GM13976 (cell line): ENCODE results near the gene KRTAP15-1.

Experiments
- DNase-seq: peaks from one replicate; pipeline ENCODE4 v3.0.0; 2012; ENCODE audit warnings: low spot score
- in situ Hi-C: fragments of 300-500 bp; cut with MboI; formaldehyde crosslinking; loops from one replicate; pipeline ENCODE4 v1.12.0; 2022; ENCODE audit warnings: low sequenced_read_pairs, mixed read lengths, inconsistent platforms; ENCODE audit not compliant: unreplicated experiment
- TF ChIP-seq, protein P1 (sequence below): IDR thresholded peaks from 2 replicates; pipeline ENCODE4 v1.5.1; 2012; ENCODE audit warnings: borderline replicate concordance, mild to moderate bottlenecking; ENCODE audit not compliant: insufficient read depth; ENCODE audit errors: extremely low read depth, missing control alignments, control extremely low read depth

The KRTAP15-1 gene

DNA sequence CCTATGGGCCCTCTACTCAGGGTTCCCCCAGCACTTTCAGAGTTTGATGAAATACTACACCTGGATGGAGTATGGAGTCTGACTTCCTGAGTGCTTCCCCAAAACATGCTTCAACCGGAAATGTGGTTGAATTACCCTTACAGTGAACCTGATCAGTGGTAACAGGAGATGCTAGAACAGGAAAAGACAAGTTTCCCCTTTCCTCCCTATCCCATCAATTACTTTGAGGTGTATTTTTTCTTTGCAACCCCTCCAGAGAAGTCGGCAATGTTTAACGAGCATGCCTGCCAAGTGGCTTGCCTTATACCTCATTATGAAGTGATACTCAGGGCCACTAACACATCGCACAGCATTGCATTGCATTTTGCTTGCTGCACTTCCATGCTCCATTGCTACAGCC, 7.0 kb downstream of the KRTAP15-1 start:
- DNase-seq, result no peak
- TF ChIP-seq, protein P1, sequence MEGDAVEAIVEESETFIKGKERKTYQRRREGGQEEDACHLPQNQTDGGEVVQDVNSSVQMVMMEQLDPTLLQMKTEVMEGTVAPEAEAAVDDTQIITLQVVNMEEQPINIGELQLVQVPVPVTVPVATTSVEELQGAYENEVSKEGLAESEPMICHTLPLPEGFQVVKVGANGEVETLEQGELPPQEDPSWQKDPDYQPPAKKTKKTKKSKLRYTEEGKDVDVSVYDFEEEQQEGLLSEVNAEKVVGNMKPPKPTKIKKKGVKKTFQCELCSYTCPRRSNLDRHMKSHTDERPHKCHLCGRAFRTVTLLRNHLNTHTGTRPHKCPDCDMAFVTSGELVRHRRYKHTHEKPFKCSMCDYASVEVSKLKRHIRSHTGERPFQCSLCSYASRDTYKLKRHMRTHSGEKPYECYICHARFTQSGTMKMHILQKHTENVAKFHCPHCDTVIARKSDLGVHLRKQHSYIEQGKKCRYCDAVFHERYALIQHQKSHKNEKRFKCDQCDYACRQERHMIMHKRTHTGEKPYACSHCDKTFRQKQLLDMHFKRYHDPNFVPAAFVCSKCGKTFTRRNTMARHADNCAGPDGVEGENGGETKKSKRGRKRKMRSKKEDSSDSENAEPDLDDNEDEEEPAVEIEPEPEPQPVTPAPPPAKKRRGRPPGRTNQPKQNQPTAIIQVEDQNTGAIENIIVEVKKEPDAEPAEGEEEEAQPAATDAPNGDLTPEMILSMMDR, result no peak
- in situ Hi-C loops, result loop anchor here (25.0 kb wide), 1 partner anchor 90 kb away; the partner anchor contains the start of gene KRTAP19-6

DNA sequence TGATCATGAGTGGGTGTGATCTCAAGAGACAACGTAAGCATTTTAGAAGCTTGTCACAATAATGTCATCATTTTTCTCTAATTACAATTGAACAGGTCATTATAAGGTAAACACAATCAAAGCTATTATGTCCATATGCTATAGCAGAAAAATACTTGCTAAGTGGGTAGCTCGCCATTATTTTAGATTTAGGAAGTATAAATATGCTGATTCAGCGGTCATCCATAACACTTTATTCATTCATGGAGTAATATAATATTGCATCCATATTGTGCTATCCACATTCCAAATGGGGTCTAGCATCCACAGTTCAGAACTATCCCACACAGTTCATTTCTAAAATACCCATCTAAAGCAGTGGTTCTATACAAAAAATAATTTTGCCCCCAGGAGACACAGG, 8.4 kb downstream of the KRTAP15-1 start:
- TF ChIP-seq, protein P1, result no peak
- in situ Hi-C loops, result loop anchor here (25.0 kb wide), 1 partner anchor 89 kb away; the partner anchor contains the start of gene KRTAP19-6
- DNase-seq, result no peak

DNA sequence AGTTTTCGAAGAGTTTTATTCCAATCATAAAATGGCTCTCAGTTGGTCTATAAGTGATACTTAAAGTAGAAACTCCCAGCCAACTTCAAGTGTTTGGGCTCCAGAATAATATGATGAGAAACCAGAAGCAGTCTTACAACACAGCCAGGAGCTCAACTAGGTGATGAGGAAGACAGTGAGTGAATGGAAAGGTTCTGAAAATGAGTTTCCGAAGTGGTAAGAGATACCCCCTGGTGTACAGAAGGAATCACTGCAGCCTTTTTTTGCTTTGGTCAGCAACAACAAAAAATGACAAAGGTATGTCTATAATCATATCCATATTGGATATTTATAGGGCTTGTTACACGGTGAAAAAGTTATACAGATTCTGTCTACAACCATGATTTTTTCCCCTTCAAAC, 23.6 kb downstream of the KRTAP15-1 start:
- no peak for DNase-seq
- TF ChIP-seq, protein P1, result no peak
- in situ Hi-C loops, result no loop called here

DNA sequence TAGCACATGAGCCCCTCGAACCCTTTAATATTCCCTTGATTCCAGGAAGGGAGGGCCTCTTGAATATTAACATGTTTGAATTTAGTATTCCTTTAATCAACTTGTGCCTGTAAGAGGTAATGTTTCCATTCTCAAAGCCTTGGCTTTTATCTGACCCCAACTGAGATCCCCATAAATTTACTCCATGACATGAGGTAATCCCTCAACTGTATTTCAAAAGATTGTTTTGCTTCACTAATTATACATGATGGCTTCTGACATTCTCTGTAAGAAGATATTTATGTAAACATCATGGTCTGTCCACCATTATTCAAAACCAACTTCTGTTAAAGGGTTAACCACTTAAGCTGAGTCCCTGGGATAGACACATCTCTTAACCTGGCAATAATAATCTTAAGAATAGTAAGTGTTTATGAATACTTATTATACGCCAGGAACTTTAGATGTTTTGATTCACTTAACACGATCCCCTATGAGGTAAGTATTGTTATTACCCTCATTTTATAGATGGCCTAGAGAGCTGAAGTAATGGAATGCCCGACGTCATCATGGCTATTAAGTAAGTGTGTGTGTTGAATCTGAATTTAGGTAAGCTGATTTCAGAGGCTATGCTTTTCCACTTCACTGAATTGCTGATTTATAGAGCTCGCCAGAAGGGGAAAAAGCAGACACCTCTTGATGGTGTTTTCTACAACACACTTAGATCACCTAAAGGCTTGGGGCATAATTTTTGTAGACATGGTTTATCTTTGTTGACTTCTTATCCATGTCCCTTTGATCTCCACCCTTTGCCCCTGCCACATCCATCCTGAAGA, 29.0 kb downstream of the KRTAP15-1 start:
- in situ Hi-C loops, result no loop called here
- DNase-seq, result no peak
- TF ChIP-seq, protein P1, result no peak

DNA sequence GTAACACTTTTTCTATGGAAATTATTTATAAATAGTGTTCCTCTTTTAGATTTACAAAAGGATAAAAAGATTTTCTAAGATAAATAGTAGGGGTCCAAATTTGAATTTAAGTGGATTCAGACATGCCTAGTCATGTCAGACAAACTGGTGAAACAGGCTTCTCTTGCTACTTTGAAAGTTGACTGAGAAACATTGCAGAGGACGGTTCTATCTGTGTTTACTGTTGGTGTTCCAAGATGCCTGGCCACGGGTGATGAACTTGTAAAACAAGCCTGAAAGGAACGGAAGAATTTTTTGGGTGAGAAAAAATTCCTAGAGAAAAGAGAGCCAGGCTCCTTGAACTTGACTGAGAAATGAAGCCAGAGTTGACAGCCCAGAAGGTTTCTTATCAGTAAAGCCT, 37.9 kb downstream of the KRTAP15-1 start:
- no peak for DNase-seq
- in situ Hi-C loops, result no loop called here
- TF ChIP-seq, protein P1, result no peak

DNA sequence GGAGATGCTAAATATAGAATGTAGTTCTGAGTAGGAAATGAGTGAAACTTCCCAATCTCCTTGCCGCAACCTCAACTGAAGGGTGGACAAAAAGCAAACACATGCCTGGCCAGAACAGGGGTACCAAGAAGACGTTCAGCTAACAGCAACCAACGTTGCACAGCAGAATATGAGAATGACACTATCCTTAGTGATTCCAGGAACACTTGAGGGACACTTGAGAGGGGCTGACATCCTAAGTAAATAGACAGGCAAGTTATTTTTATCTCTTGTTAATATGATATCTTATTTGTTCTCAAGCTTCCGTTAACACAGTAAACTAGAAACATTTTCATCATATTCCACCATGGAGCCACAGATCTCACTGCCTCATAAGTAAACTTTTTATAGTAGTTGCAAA, 39.2 kb downstream of the KRTAP15-1 start:
- TF ChIP-seq, protein P1, result no peak
- no peak for DNase-seq
- in situ Hi-C loops, result no loop called here
